ENCODE data around the gene FMNL3.

The FMNL3 gene

GRCh38 chr12:49649445-49649844, 57.8 kb downstream of the FMNL3 start:
- DNase-seq (ENCODE audit: low read depth) = no peak

DNA sequence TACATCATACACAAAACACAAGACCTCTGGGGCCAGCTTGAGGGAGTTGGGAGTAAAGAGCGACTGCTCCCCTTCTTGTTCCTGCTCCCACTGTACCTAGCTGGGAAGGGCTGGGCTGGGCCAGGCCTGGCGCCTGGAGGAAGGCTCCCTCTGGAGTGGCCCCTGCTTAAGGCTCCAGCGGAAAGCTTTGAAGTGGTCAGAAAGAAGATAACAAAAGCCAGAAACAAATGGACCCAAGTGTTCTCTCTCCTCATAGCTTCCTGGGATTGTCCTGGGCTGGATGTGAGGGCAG, 58.5 kb downstream of the FMNL3 start:
- DNase-seq (ENCODE audit: low read depth) = no peak

GRCh38 chr12:49647827-49648711, 59.1 kb downstream of the FMNL3 start:
- DNase-seq (ENCODE audit: low read depth) = no peak

- DNase-seq (ENCODE audit: low read depth) = no peak
Observed at GRCh38 chr12:49646871-49647654, 60.1 kb downstream of the FMNL3 start.

DNA sequence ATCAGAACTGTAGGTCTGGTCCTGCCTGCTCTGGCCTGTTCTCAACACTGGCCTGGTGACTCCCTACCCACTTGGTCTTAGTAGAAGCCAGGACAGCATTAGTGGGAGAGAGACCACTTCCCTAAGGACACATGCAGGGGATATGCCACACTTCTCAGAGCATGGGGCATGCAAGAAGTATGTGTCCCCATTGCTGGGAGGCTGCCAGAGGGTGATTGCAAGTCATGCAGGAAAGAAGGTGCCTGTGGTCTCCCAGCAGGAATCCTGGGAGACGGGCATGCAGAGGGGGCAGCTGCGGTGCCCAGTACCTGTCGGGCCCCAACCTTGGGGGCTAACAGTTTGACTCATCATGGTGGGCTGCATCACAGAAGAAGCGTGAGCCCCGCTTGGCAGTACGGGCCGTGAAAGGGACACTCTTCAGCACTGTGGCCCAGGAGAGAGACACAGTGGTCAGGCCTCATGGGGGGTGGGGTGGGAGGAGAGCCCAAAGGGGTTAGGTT, 60.8 kb downstream of the FMNL3 start:
- DNase-seq (ENCODE audit: low read depth) = no peak

GRCh38 chr12:49645146-49646039, 61.8 kb downstream of the FMNL3 start:
- no peak for DNase-seq (ENCODE audit: low read depth)

DNA sequence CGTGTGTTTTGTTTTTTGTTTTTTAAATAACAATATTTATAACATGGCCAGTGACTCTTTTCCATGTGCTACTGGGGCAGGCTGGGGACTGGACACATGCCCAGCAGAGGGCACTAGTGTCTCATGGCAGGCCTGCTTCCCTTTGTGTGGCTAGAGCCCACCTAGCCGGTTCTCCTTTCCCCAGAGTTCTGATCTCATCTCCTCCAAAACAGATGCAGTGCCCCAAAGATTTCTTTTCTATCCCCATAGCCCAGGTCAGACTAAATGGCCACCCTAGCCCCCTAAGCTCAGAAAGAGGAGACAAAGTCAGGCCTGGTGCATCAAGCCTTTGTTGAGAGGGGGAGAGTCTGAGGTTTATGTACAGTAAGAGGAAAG, 62.6 kb downstream of the FMNL3 start:
- DNase-seq (ENCODE audit: low read depth) = peak; percentile 76

GRCh38 chr12:49643961-49644619, 63.1 kb downstream of the FMNL3 start:
- DNase-seq (ENCODE audit: low read depth) = no peak

DNA sequence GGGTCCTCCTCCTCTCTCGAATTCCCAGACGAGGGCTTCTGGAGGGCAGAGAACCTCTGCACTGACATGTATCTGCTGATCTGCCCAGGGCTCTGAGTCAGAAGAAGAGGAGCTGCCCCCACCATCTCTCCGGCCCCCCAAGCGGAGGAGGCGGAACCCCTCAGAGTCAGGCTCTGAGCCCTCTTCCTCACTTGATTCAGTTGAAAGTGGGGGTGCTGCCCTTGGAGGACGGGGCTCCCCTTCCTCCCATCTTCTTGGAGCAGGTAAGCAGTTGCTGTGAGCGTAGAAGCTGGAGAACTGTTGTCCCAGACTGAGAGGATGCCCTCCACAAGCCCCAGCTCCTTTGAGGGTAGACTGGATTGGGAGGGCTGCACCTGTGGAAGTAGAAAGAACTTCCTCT, 64.1 kb downstream of the FMNL3 start:
- no peak for DNase-seq (ENCODE audit: low read depth)

GRCh38 chr12:49642370-49642802, 64.8 kb downstream of the FMNL3 start:
- no peak for DNase-seq (ENCODE audit: low read depth)

- no peak for DNase-seq (ENCODE audit: low read depth)
Observed at GRCh38 chr12:49641748-49642369, 65.3 kb downstream of the FMNL3 start.

GRCh38 chr12:49636979-49637755, 70.0 kb downstream of the FMNL3 start:
- DNase-seq (ENCODE audit: low read depth) = peak; percentile 37

- DNase-seq (ENCODE audit: low read depth) = no peak
Observed at GRCh38 chr12:49636574-49636973, 70.6 kb downstream of the FMNL3 start.

- DNase-seq (ENCODE audit: low read depth) = no peak
Observed at GRCh38 chr12:49635656-49636055, 71.5 kb downstream of the FMNL3 start.

DNA sequence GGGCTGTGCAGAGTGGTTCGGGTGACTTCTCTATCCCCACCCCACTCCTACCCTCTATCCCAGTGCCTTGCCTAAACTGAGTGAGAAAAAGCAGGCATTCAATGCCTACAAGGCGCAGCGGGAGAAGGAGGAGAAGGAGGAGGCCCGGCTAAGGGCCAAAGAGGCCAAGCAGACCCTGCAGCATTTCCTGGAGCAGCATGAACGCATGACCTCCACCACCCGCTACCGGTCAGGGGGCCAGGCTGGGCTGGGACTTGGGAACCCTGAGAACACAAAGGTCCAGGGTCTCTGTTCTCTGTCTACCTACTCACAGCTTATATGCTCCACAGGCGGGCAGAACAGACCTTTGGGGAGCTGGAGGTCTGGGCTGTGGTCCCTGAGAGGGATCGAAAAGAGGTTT, 72.2 kb downstream of the FMNL3 start:
- no peak for DNase-seq (ENCODE audit: low read depth)

DNA sequence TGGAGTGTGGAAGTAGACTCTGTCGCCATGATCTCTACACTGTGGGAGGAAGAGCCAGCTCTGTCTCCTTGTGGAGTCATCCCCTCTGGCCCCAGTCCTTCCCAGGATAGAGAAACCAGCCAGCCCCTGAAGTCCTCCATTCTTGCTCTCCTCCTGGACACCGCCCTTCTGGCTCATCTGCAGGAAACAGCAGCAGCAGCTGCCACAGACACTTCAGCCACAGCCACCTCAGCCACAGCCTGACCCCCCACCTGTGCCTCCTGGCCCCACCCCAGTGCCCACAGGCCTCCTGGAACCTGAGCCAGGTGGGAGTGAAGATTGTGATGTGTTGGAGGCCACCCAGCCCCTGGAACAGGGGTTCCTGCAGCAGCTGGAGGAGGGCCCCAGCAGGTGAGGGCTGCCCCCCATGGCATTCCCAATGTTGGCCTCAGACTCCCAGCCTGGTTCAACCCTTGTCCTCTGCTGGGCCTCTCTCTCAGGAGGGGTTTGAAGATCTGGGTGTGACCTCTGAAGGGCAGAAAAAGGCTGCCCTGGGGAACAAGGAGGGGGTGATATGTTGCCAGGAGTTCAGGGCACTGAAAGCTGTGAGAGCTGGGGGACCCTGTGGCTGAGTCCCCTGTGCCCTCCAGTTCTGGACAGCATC, 73.4 kb downstream of the FMNL3 start:
- no peak for DNase-seq (ENCODE audit: low read depth)

GRCh38 chr12:49632986-49633702, 74.1 kb downstream of the FMNL3 start:
- no peak for DNase-seq (ENCODE audit: low read depth)

DNA sequence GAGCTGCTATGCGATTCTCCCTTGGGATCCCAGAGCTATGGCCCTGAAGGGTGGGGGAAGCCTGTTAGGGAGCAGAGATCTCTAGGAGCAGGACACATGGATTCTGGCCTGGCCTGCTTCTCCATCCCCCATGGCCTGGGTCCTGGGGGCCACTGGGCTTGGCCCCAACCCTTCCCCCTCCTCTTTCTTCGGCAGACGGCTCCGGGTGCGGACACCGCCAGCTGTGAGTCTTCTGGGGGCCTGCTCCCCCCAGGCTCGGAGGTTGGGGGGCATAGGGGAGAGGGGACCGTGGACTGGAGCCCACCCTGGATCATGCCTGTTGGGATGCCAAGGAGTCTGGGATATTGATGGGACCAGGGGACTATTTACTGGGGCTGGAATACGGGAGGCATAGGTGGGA, 74.8 kb downstream of the FMNL3 start:
- no peak for DNase-seq (ENCODE audit: low read depth)

- no peak for DNase-seq (ENCODE audit: low read depth)
Observed at GRCh38 chr12:49631336-49631907, 75.8 kb downstream of the FMNL3 start.
